GM11168 (cell line): Measurements from ENCODE around the gene KLRF1.

Experiments
- in situ Hi-C: fragments of 300-500 bp; cut with MboI; formaldehyde crosslinking; loops from one replicate; pipeline ENCODE4 v1.12.0; 2022; ENCODE audit warnings: low sequenced_read_pairs; ENCODE audit not compliant: unreplicated experiment

The KLRF1 gene

DNA sequence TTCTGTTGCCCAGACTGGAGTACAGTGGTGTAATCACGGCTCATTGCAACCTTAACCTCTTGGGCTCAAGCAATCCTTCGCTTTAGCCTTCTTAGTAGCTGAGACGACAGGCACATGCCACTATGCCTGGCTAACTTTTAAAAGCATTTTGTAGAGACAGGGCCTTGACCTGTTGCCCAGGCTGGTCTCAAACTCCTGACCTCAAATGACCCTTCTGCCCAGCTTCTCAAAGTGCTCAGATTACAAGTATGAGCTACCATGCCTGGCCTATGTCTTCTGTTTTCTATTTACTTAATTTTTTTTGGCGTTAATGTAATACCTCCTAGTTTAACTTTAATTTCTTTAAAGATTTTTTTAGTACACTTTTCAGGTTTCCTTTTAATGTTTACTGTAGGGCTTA, 20.6 kb upstream of the KLRF1 start:
- in situ Hi-C loops, result loop anchor here (25.0 kb wide), 1 partner anchor 331 kb away; the partner anchor contains the start of gene CLEC7A

DNA sequence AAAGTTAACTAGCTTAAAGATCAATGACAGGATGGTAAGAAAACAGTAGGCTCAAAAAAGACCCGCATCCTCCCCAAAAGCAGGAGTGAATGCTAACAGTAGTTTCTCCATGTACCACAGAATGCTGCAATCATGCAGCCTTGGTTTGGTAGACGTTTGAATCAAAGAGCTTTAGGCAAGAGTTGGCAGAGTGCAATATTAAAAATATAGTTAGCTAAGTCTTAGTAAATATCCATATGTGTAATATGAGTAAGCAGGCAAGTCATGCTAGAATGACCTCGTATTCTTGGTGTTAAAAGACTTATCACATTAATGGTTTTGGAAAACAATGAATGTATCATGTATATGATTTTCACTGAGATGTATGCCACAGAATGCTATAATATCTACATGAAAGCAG, 18.8 kb upstream of the KLRF1 start:
- in situ Hi-C loops, result loop anchor here (25.0 kb wide), 1 partner anchor 329 kb away; the partner anchor contains the start of gene CLEC7A

DNA sequence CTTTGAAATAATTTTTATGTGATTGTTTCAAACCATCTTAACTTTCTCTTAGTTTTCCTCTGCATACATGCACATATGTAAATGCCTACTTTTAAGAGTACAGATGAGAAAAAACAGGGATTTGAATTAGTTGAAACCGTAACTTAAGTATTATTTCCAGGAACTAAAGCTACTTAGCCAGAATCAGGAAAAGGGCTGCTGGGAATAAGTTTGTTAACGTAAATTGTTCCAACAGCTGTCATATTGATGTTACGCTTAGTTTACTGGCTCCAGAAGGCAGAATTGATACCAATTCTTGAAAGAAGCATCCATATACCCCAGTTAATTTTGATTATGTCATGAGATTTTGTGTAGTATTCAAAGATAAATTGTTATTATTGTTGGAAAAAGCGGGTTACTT, 17.9 kb upstream of the KLRF1 start:
- in situ Hi-C loops, result loop anchor here (25.0 kb wide), 1 partner anchor 328 kb away; the partner anchor contains the start of gene CLEC7A

DNA sequence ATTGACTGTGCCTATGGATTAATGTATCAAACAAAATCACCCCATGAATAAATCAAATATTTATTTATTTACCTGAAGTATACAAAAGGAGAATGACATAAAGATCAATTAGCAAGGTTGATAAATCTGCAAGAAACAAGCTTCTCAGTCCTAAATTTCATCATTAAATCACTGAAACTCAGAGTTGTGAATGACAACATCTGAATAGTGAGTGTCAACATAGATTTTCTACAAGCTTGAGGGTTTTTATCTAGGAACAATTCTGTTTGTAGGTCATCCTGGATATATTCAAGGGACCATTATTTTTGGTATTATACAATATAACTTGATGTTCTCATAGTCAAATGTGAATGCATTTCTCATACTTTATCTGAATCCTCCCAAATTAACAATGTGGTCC, 17.4 kb upstream of the KLRF1 start:
- in situ Hi-C loops, result loop anchor here (25.0 kb wide), 1 partner anchor 327 kb away; the partner anchor contains the start of gene CLEC7A

DNA sequence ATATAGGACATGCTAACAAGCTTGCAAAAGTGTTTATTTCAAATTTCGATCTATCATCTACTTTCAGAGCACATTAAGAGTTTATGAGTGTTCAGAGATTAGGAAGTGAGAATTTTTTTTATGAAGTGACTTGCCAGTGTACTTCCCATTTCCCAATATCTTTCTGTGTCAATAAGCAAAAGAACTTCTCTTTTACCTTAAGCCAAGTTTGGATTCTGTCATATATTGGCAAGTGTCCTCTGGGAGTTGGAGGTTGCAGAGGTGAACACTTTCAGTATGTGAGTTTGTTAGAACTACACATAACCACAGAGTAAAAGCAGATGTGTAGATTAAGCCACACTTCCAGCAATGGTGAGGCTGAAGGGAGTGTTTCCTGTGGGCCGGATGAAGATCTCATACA, 16.6 kb upstream of the KLRF1 start:
- in situ Hi-C loops, result loop anchor here (25.0 kb wide), 1 partner anchor 327 kb away; the partner anchor contains the start of gene CLEC7A

DNA sequence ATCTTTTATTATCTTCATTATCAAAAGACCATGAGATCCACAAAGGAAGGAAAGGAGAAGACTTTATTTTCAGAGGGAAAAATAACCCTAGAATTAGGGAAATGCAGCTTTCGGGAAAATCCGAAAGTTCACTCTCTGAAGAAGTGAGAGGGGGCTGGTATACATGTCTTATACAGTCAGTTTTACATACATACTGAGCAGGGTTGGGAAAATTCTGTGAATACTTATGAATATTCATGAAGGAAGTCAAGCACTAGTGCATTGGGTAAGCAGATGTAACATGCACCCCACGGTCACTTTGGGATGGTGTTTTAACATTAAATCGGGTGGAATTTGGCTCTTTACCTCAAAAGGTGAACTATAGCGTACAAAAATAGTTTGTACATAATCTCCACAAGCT, 15.7 kb upstream of the KLRF1 start:
- in situ Hi-C loops, result loop anchor here (25.0 kb wide), 1 partner anchor 326 kb away; the partner anchor contains the start of gene CLEC7A

DNA sequence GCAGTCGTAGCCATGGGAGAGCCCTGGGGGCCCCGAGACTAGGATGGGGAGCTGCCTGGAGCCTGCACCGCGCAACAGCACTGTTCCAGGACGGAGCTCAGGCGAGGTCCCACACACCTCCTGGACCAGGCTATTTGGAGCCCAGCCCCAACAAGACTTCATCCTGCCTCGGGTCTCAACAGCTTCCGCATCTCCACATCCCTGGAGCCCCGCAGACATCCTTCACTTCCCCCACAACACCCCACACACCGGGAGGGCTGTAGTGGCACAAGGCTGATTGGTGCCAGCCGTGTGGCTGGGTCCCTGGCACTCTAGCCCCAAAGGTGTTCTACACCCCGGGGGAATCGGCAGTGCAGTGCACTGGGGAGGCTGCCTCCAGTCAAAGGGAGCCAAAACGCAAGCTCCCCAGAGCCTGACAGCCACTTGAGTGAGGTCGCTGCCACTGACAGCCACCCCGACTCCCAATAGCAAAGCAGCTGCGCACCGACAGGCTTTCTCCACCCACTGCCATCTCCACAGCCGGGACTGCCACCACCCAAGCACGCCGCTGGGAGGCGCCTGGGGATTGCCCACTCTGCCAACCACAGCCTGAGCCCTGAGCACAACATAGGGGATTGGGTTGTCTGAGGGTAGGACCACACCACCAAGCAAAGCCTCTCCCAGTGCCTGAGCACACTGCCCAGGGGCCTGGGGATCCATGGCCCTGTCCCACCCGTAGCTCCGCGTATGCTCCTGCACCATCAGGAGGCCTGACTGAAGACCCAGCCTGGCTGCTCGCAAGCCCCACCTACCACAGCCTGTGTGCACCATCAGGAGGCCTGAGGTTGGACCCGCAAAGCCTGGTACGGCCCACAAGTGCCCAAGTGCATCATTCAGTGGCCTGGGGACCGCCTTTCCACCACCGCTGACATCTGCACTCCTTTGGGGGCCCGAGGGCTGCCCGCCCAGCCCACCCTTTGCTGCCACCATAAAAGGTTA, 13.2 kb upstream of the KLRF1 start:
- in situ Hi-C loops, result loop anchor here (25.0 kb wide), 1 partner anchor 323 kb away; the partner anchor contains the start of gene CLEC7A

DNA sequence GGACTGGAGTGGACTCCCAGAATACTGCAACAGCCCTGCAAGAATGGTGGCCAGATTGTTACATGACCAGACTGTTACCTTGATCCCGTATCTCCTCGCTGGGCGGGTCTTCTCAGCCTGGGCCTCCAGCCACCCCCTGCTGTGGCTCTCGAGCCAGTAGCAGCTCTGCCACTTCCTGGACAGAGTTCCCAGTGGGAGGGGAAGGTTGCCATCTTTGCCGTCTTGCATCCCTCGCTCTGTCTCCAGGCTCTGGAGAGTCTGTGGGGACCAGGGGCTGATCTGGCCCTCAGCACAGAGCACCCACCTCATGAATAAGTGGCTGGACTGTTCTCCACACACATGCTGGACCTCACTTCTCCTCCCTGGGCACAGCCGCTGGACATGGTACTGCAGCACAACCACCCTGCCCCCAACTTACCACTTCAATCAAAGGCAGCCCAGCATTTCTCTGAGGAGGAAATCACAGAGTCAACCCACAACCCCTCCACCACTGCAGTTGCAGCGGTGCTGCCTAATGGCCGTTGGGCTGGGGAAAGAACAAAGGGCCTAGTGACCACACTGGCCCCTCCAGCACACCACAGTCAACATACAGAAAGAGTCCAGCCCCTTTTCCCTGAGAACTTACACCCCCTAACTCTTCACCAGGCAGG, 6.9 kb upstream of the KLRF1 start:
- in situ Hi-C loops, result loop anchor here (25.0 kb wide), 1 partner anchor 317 kb away; the partner anchor contains the start of gene CLEC7A

DNA sequence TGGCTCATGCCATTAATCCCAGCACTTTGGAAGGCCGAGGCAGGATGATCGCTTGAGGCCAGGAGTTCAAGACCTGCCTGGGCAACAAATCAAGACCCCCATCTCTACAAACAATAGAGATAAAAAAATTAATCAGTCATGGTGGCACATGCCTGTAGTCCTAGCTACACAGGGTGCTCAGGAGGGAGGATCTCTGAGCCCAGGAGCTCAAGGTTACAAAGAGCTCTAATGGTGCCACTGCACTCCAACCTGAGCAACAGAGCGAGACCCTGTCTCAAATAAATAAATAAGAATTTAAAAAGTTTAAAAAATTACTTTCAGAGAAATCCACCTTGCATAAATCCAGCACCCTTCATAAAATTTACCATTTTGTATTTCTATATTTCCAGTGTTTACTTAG, 2.2 kb downstream of the KLRF1 start:
- in situ Hi-C loops, result no loop called here

DNA sequence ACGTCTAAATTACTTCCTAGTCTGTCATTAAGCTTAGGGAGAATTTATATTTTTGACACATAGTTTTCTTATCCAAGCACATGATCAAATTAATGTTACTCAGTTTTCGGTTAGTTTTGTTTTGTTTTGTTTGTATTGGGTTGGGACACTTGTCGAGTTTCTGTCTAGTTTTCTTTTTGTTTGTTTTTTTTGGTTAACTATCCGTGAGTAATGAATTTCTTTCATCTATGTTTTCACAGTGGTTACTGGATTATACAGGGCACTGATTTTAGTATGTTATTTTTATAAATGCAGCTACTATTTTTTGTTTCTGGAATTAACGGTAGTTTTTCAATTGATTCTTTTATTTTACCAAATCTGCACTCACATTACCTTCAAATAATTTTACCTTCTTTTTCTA, 2.7 kb downstream of the KLRF1 start:
- in situ Hi-C loops, result no loop called here

DNA sequence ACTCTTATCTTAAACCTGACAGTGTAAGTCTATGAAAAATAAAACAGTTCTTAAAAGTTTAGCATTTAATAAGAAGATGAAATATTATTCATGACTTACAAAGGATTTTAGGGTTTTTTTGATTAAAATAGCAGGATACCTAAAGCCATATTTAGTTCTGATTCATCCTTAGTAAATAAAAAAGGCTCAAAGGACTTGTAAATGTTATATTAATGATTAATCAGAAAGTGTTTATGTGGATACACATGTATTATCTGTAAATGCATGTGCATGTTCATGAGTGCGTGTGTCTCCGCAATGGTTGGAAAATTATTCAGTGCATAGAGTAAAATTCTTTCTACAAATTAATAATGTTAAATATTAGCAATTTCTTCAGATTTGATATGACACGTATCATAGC, 4.4 kb downstream of the KLRF1 start:
- in situ Hi-C loops, result no loop called here

DNA sequence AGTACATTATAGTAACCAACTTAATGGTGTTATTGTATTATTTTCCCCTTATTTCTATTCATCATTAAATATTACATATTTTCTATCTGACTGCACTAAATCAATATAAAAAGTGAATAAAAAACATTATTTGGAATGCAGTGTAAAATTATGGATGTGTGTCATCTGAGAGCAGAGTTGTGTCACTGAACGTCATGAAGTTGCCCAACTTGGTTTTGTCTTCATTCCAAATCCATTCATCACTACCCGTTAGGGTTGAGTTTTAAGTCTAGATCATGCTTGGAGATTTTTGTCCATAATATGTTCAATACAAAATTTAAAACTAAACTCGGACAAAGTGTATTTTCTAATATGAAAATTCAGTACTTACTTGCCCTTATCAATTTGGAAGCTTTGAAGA, 16.1 kb downstream of the KLRF1 start:
- in situ Hi-C loops, result no loop called here

DNA sequence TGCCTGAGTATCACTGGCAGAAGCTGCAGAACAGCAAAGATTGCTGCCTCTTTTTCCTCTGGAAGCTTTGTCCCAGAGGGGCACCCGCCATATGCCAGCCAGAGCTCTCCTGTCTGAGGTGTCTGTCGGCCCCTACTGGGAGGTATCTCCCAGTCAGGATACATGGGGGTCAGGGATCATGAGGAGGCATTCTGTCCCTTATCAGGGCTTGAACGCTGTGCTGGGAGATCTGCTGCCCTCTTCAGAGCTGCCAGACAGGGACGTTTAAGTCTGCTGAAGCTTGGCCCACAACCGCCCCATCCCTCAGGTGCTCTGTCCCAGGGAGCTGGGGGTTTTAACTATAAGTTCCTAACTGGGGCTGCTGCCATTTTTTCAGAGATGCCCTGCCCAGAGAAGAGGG, 21.6 kb downstream of the KLRF1 start:
- in situ Hi-C loops, result no loop called here

DNA sequence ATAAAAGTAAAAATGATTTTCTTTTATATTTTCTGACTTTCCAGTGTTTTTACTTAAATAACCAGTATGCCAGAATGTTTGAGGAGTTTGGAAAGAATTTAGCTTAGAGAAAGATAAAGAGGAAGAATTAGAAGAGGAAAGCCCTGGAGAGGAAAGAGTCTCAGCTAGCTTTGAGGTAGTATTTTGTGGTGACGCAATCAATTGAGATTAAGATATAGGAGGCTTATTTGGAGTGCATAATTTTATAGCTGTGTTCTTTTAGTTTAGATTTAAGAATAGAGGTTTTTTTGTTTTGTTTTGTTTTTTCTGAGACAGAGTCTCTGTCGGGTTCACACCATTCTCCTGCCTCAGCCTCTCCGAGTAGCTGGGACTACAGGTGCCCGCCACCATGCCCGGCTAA, 23.8 kb downstream of the KLRF1 start:
- in situ Hi-C loops, result no loop called here

DNA sequence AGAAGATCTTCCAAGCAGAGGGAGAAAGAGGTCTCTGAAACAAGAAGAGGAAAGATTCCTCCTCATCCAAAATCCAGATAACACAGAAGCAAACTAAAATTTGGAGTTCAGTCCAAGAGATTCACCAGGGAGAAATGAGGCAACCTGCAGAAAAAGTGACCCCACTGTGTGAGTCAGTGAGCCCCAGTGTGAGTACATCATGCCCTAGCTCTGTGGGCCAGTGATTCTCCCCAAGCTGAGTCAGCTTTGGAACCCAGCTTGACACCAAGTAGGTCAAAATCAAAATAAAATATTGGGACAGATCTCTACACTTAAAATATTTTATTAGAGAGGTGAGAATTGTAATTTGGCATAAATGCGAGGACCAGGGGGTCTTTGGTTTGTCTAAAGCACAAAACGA, 24.6 kb downstream of the KLRF1 start:
- in situ Hi-C loops, result no loop called here

DNA sequence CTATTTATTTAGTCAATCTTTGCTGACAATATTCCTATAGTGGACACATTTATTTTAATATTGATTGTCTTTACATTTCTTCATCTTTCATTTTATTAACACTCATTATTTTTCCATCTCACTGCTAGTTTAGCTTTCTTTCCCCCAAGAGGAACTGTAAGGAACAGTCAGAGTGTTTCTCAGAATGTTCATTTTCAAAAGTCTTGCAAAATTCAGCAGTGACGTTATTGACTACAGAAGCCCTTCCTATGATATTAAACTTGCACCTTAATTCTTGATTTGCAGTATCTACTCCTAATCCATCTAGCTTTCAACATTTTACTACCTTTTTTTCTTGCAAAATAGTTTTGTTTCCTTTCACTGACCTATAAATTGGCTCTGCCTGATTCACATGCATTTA, 28.9 kb downstream of the KLRF1 start:
- in situ Hi-C loops, result no loop called here

DNA sequence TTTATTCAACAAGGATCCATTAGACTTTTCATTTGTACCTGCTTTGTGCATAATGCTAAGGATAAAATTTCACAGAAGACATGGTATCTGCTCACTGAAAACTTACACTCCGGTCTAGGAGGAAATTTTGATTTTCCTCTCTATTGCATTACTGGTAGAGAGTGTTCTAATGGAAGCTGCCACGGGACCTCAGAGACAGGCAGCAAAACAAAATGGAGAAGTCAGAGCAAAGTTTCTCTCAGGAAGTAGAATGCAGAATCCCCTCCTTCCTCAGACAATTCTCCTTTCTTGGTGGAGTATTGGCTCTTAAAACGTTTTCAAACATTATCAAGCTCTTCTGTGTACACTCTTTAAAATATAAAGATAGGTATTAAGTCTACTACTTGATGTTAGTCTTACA, 29.6 kb downstream of the KLRF1 start:
- in situ Hi-C loops, result no loop called here

DNA sequence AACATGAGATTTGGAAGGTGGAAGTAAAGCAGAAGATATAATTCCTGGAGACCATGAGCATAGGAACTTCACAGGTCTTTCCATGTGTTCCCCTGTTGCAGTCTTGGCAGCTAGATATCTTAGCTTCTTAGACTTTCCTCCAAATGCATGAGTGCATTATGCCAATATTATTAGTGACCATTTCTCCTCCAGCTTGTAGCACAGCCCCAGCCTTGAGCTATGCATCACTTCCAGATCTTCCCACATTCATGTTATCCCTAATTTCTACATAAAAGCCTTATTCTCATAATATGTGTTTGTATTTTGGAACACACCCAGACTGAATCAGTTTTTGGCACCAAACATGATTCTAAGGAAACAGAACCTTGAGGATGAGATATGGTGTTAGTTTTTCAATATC, 30.9 kb downstream of the KLRF1 start:
- in situ Hi-C loops, result no loop called here

DNA sequence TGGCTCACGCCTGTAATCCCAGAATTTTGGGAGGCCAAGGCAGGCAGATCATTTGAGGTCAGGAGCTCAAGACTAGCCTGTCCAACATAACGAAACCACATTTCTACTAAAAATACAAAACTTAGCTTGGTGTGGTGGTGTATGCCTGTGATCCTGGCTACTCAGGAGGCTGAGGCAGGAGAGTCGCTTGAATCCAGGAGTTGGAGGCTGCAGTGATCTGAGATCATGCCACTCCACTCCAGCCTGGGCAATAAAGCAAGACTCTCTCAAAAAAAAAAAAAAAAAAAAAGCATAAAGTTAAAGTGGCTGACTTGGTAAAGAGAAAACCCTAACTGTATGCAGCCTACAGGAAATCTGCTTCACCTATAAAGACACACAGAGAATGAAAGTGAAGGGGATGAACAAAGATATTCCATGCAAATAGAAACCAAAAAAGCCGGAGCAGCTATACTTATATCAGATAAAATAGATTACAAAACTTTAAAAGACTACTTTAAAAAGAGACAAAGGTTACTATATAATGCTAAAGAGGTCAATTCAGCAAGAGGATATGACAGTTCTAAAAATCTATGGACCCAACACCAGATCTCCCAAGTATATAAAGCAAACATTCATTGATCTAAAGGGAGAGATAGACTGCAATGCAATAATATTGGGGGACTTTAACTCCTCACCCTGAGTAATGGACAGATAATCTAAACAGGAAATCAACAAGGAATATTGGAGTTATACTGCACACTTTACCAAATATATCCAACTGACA, 37.8 kb downstream of the KLRF1 start:
- in situ Hi-C loops, result no loop called here

DNA sequence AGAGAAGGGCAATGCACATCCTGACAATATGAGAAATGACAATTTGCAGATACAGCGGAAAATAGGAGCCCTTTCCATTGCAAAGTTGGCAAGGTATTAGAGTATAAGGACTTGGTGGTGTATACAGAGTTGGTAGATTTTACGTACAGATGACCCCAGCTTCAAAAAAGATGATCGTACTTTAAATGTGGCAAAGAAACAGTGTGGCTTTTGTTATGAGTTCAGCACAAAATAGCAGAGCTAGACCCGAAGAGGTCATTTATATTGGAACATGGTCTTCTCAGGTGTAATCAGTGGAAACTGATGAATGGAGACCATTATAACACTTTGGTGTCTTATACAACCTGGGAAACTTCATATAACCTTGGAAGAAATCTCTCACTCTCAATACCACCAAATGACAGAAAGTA, 39.6 kb downstream of the KLRF1 start:
- in situ Hi-C loops, result no loop called here
